ENCODE data around the gene WDR72.

DNA sequence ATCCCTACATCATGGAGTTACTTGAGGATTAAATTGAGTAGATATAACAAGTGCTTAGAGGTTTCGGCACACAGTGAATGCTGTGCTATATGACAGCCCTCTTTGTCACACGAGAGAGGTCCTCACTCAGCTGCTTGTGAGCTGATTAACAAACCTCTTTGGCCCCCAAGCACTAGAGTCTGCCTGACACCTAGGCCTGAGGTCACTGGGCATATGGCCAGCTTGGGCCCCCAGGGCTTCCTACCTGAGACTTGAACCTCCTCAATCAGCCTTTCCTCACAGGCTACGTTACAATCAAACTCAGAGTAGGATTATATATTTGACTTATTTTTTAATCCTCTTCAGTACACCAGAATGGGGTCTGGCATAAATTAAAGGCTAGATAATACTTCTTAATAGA is 88.8 kb downstream of the WDR72 start:
- TF ChIP-seq, protein P1, sequence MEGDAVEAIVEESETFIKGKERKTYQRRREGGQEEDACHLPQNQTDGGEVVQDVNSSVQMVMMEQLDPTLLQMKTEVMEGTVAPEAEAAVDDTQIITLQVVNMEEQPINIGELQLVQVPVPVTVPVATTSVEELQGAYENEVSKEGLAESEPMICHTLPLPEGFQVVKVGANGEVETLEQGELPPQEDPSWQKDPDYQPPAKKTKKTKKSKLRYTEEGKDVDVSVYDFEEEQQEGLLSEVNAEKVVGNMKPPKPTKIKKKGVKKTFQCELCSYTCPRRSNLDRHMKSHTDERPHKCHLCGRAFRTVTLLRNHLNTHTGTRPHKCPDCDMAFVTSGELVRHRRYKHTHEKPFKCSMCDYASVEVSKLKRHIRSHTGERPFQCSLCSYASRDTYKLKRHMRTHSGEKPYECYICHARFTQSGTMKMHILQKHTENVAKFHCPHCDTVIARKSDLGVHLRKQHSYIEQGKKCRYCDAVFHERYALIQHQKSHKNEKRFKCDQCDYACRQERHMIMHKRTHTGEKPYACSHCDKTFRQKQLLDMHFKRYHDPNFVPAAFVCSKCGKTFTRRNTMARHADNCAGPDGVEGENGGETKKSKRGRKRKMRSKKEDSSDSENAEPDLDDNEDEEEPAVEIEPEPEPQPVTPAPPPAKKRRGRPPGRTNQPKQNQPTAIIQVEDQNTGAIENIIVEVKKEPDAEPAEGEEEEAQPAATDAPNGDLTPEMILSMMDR (IDR thresholded peaks at IDR 0.05) = no peak
- TF ChIP-seq EZH2 (IDR thresholded peaks at IDR 0.05; ENCODE audit: borderline replicate concordance, insufficient read depth, low read depth, low read length, poor library complexity, severe bottlenecking) = no peak

Data from B cell (primary cell).